Smooth muscle cell (in vitro differentiated cells): Measurements from ENCODE around the gene MYOZ1. TPM values are rescaled to one million over a fixed set of nuclear protein-coding genes. Genes with fewer than 3 reads are reported as not detected.

Experiments used
- DNase-seq: peaks from one replicate; lab custom pipeline; 2025; ENCODE audit not compliant: unreplicated experiment; lab: John Stamatoyannopoulos, UW
- H2AFZ ChIP-seq: fragments of 200-600 bp; sonication (generic); 2 replicates; pipeline ENCODE4 v1.6.0; 2016; ENCODE audit warnings: antibody characterized with exemption, low read depth, mild to moderate bottlenecking
- H3F3A ChIP-seq: fragments of 200-600 bp; sonication (generic); 2 replicates; pipeline ENCODE4 v1.6.0; 2017; ENCODE audit warnings: antibody characterized with exemption, low read depth
- H3K27ac ChIP-seq: fragments of 200-600 bp; sonication (generic); 2 replicates; pipeline ENCODE4 v1.5.1; 2016; ENCODE audit warnings: low read depth, mild to moderate bottlenecking
- H3K27me3 ChIP-seq: fragments of 200-600 bp; sonication (generic); 2 replicates; pipeline ENCODE4 v1.6.1; 2016; ENCODE audit warnings: low read depth, mild to moderate bottlenecking
- H3K36me3 ChIP-seq: fragments of 200-600 bp; sonication (generic); 2 replicates; pipeline ENCODE4 v1.5.1; 2016; ENCODE audit warnings: low read depth
- H3K4me1 ChIP-seq: fragments of 200-600 bp; sonication (generic); 2 replicates; pipeline ENCODE4 v1.5.1; 2016; ENCODE audit warnings: low read depth
- H3K4me2 ChIP-seq: fragments of 200-600 bp; sonication (generic); 2 replicates; pipeline ENCODE4 v1.6.0; 2016; ENCODE audit warnings: mild to moderate bottlenecking
- H3K4me3 ChIP-seq: fragments of 200-600 bp; sonication (generic); 2 replicates; pipeline ENCODE4 v1.5.1; 2016; ENCODE audit warnings: mild to moderate bottlenecking
- H3K79me2 ChIP-seq: fragments of 200-600 bp; sonication (generic); 2 replicates; pipeline ENCODE4 v1.6.0; 2016; ENCODE audit warnings: low read depth, mild to moderate bottlenecking
- H3K9ac ChIP-seq: fragments of 200-600 bp; sonication (generic); 2 replicates; pipeline ENCODE4 v1.6.0; 2016; ENCODE audit warnings: low read depth
- H3K9me3 ChIP-seq: fragments of 200-600 bp; sonication (generic); replicated peaks from 2 replicates; pipeline ENCODE4 v1.5.1; 2016; ENCODE audit warnings: low read depth
- H4K20me1 ChIP-seq: fragments of 200-600 bp; sonication (generic); 2 replicates; pipeline ENCODE4 v1.6.0; 2016; ENCODE audit warnings: low read depth
- CTCF ChIP-seq: fragments of 200-600 bp; sonication (generic); IDR thresholded peaks from 2 replicates; pipeline ENCODE4 v1.5.1; 2017; ENCODE audit warnings: borderline replicate concordance, mild to moderate bottlenecking, antibody characterized with exemption; ENCODE audit not compliant: insufficient read depth, poor library complexity, severe bottlenecking
- WGBS: methylation state at CpG from one replicate; pipeline ENCODE4 v1.1.7; 2016; ENCODE audit warnings: low lambda C conversion rate; 5-methylcytosine and 5-hydroxymethylcytosine counted together
- polyA plus RNA-seq: library from polyadenylated mRNA; unstranded; fragments of >200 nt; fragmentation: Nextera tagmentation; extraction: Ambion mirVana; gene quantifications from 2 replicates; pipeline ENCODE4 v1.2.1, GENCODE V29; 2016
- total RNA-seq: library from RNA; depleted of rRNA; stranded (reverse); fragments of >200 nt; gene quantifications from 2 replicates; pipeline ENCODE4 v1.2.3, GENCODE V29; 2014

MYOZ1 gene
- total and polyA plus RNA-seq, 2 experiments from 2014 or later = 1.7 to 2.4 TPM

DNA sequence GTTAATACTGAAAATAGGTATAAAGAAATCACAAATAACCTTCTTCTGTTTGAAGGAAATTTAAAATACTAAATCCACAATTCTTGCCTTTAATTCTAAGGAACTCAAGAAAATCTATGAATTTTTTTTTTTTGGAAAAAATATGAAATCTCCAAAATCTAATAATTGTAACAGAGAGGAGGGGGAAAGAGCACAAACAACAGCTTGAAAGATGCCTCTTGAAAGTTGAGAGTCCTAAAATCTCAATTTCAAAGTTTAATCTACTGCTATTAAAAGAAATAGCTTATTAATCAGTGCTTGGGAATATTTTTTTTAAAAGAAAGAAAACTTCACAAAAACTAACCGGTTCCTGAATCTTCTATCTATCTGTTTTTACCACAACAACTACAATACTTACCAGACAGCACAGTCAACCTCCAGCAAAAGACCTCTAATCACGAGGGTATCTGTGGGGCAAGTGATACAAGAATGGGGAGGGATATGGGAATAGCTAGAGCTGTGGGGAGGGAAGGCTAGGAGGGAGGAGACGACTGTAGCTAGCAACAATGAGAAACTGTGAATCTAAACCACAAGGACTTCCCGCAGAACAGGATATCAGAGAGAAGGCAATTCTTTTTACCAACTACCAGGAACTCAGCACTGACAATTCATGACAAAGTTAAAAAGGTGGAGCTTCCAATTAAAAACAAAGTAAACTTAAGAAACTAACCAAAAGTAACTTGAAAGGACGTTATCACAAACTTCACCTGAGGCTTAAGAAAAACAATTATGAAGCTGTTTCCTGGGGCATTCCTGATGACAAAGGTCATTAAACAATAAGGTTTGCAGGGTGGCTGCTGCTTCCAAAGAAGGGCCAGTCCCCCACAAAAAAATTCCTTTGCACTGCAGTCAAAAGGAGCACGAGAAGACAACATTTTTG, 50.1 kb downstream of the MYOZ1 start, which contains the start of gene USP54:
USP54 (minus strand) TSS at position 462 of the 919 bp plus-strand sequence. CDS start 15,684 bp downstream, outside the sequence.
- Histone ChIP-seq H3K4me1 (peaks cover 31% of the 10 kb centered on the region), H3K4me2 (peak within 1 kb of the TSS; percentile 81), H3K79me2 (no peaks in the 10 kb centered on the region), H3K36me3 (no peaks in the 10 kb centered on the region), H3K27me3 (no peaks in the 10 kb centered on the region), H3K27ac (peak within 1 kb of the TSS; percentile 73), H2AFZ (peak within 1 kb of the TSS; percentile 54), H3K4me3 (peak within 1 kb of the TSS; percentile 34), H3K9ac (peak within 1 kb of the TSS; percentile 52), H3K9me3 (no peaks in the 10 kb centered on the region), H4K20me1 (no peaks in the 10 kb centered on the region), H3F3A (peaks cover 3% of the 10 kb centered on the region)
- no peak for DNase-seq
- 9% methylated on average over 6 of the region's 6 CpGs for WGBS
- TF ChIP-seq CTCF = no peak

DNA sequence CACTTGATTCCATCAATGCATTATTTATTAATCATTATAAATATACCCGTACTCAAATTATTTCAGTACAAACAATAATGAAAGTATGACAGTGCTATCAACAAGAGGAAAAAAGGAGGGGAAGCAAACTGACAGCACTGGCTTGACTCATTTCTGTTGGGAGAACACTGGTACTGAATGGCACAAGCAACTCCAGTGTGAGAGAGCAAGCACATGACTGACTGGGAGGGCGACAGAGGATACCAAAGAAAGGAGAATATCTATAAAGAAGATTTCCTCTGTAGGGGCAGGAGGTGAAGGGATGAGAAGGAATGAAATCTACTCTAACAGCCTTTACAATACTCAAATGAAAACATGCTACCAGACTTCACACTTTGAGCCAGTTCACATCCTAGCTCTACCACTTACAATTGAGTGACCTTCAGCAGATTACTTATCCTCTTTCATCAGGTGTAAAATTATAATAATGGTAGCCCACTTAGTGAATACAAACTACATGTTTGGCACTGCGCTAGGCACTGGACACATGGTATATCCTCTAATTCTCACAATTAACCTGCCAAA, 51.6 kb downstream of the MYOZ1 start:
- no peak for DNase-seq
- no peak overlapping the region for H3K4me2 ChIP-seq
- H3K79me2 ChIP-seq = no peaks in the 10 kb centered on the region
- no peaks in the 10 kb centered on the region for H3K9me3 ChIP-seq
- no peaks in the 10 kb centered on the region for H4K20me1 ChIP-seq
- H3K27me3 ChIP-seq = no peaks in the 10 kb centered on the region
- no peak overlapping the region for H2AFZ ChIP-seq
- H3K9ac ChIP-seq = no peak overlapping the region
- peaks cover 3% of the 10 kb centered on the region for H3F3A ChIP-seq
- TF ChIP-seq CTCF = no peak
- no peak overlapping the region for H3K27ac ChIP-seq
- H3K36me3 ChIP-seq = no peaks in the 10 kb centered on the region
- H3K4me1 ChIP-seq = peaks cover 31% of the 10 kb centered on the region
- WGBS = 91% methylated on average over 3 of the region's 3 CpGs
- peak overlapping the region; percentile 34 for H3K4me3 ChIP-seq

DNA sequence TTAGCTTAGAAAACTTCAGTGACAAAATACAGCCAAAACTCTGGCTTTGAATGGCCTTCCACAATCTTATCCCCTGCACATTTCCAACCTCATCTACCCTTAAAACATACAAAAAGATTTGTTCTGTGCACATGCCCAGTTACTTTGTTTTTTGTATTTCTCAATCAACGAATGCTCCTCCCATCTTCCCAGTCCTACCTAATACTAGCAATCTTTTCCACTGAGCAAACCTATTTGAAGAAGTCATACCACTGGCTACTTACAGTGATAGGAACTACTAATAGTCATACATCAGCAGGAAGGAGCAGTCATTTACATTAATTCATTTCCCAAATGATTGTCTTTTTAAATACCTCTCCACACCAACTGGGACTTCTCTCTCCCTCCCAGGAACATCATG, 52.6 kb downstream of the MYOZ1 start:
- Histone ChIP-seq H3K9ac (no peak overlapping the region), H2AFZ (no peak overlapping the region), H3K9me3 (no peaks in the 10 kb centered on the region), H3K36me3 (no peaks in the 10 kb centered on the region), H3K79me2 (peaks cover under 1% of the 10 kb centered on the region), H3K4me3 (peak overlapping the region; percentile 34), H3K27ac (no peak overlapping the region), H3K4me1 (peaks cover 31% of the 10 kb centered on the region), H3K4me2 (no peak overlapping the region), H4K20me1 (no peaks in the 10 kb centered on the region), H3K27me3 (no peaks in the 10 kb centered on the region), H3F3A (peaks cover 3% of the 10 kb centered on the region)
- no peak for TF ChIP-seq CTCF
- WGBS = 83% methylated on average over 1 of the region's 1 CpG
- DNase-seq = no peak
